GM18858 (cell line): ENCODE results near the gene LRRC1.

Source experiments
- ATAC-seq: cut with Tn5 transposase; IDR thresholded peaks from one replicate; pipeline ENCODE4 v1.9.1; 2021; ENCODE audit not compliant: unreplicated experiment

LRRC1 gene

GRCh38 chr6:53920881-53921280 lies 126.1 kb downstream of the LRRC1 start:
- ATAC-seq = no peak

GRCh38 chr6:53921639-53922038 lies 126.8 kb downstream of the LRRC1 start:
- ATAC-seq = no peak

GRCh38 chr6:53922539-53922981 lies 127.8 kb downstream of the LRRC1 start:
- ATAC-seq = no peak

GRCh38 chr6:53924277-53924676 lies 129.5 kb downstream of the LRRC1 start:
- no peak for ATAC-seq

GRCh38 chr6:53924821-53925422 lies 130.1 kb downstream of the LRRC1 start:
- ATAC-seq = no peak

GRCh38 chr6:53925891-53926290 lies 131.1 kb downstream of the LRRC1 start:
- ATAC-seq = no peak

- no peak for ATAC-seq
Observed at GRCh38 chr6:53926505-53926904, 131.7 kb downstream of the LRRC1 start.

- ATAC-seq = no peak
Observed at GRCh38 chr6:53928641-53929040, 133.8 kb downstream of the LRRC1 start.

GRCh38 chr6:53929041-53929820 lies 134.4 kb downstream of the LRRC1 start:
- ATAC-seq = no peak

GRCh38 chr6:53929821-53930120 lies 135.0 kb downstream of the LRRC1 start:
- ATAC-seq = no peak

GRCh38 chr6:53930330-53930729 lies 135.5 kb downstream of the LRRC1 start:
- ATAC-seq = no peak

- no peak for ATAC-seq
Observed at GRCh38 chr6:53931086-53931485, 136.3 kb downstream of the LRRC1 start.

GRCh38 chr6:53932516-53932915 lies 137.7 kb downstream of the LRRC1 start:
- ATAC-seq = no peak

- ATAC-seq = no peak
Observed at GRCh38 chr6:53934023-53934422, 139.2 kb downstream of the LRRC1 start.

- ATAC-seq = no peak
Observed at GRCh38 chr6:53937461-53937860, 142.7 kb downstream of the LRRC1 start.

- no peak for ATAC-seq
Observed at GRCh38 chr6:53938810-53939209, 144.0 kb downstream of the LRRC1 start.

GRCh38 chr6:53939830-53940229 lies 145.0 kb downstream of the LRRC1 start:
- ATAC-seq = no peak

- ATAC-seq = no peak
Observed at GRCh38 chr6:53943395-53943794, 148.6 kb downstream of the LRRC1 start.

- no peak for ATAC-seq
Observed at GRCh38 chr6:53944091-53944490, 149.3 kb downstream of the LRRC1 start.

- ATAC-seq = no peak
Observed at GRCh38 chr6:53944543-53944942, 149.7 kb downstream of the LRRC1 start.

- ATAC-seq = no peak
Observed at GRCh38 chr6:53945765-53946407, 151.1 kb downstream of the LRRC1 start.

GRCh38 chr6:53947780-53948179 lies 153.0 kb downstream of the LRRC1 start:
- ATAC-seq = no peak
